GM18498 (cell line): ENCODE results near the gene C1orf116.

Experiments used
- ATAC-seq: cut with Tn5 transposase; IDR thresholded peaks from one replicate; pipeline ENCODE4 v1.9.1; 2021; ENCODE audit warnings: mild to moderate bottlenecking, moderate library complexity; ENCODE audit not compliant: unreplicated experiment

The C1orf116 gene

GRCh38 chr1:207020709-207021107, 11.8 kb downstream of the C1orf116 start:
- ATAC-seq, result no peak

- ATAC-seq, result no peak
Measured at GRCh38 chr1:207020065-207020708, 12.4 kb downstream of the C1orf116 start.

GRCh38 chr1:207019661-207020060, 12.9 kb downstream of the C1orf116 start:
- no peak for ATAC-seq

- ATAC-seq, result no peak
Measured at GRCh38 chr1:207019161-207019560, 13.4 kb downstream of the C1orf116 start.

GRCh38 chr1:207018707-207019106, 13.8 kb downstream of the C1orf116 start:
- ATAC-seq, result no peak

GRCh38 chr1:207017615-207018559, 14.7 kb downstream of the C1orf116 start:
- ATAC-seq, result no peak

GRCh38 chr1:207015791-207016190, 16.8 kb downstream of the C1orf116 start:
- ATAC-seq, result no peak

GRCh38 chr1:207014728-207015127, 17.8 kb downstream of the C1orf116 start:
- no peak for ATAC-seq

GRCh38 chr1:207013321-207014085, 19.1 kb downstream of the C1orf116 start:
- ATAC-seq, result no peak

- no peak for ATAC-seq
Measured at GRCh38 chr1:207010726-207011125, 21.8 kb downstream of the C1orf116 start.

- no peak for ATAC-seq
Measured at GRCh38 chr1:207009945-207010344, 22.6 kb downstream of the C1orf116 start.

- ATAC-seq, result no peak
Measured at GRCh38 chr1:207009182-207009850, 23.2 kb downstream of the C1orf116 start.

GRCh38 chr1:207007352-207008033, 25.1 kb downstream of the C1orf116 start:
- no peak for ATAC-seq

- no peak for ATAC-seq
Measured at GRCh38 chr1:207006914-207007313, 25.6 kb downstream of the C1orf116 start.

- no peak for ATAC-seq
Measured at GRCh38 chr1:207006083-207006482, 26.5 kb downstream of the C1orf116 start.

- no peak for ATAC-seq
Measured at GRCh38 chr1:207004931-207005830, 27.4 kb downstream of the C1orf116 start.

GRCh38 chr1:207003210-207003609, 29.3 kb downstream of the C1orf116 start:
- ATAC-seq, result no peak

GRCh38 chr1:207002724-207003146, 29.8 kb downstream of the C1orf116 start:
- ATAC-seq, result no peak
